Nephron progenitor cell (in vitro differentiated cells): Measurements from ENCODE around the gene KLHL35.
"Not testable (repeated sequence)": the region's sequence is repeated elsewhere in the genome, so short reads cannot be mapped to it uniquely, and the experiment has no call there.

Experiments
- DNase-seq: peaks from one replicate; pipeline ENCODE4 v3.0.0; 2021
- H3K27ac Mint-ChIP-seq: 2 replicates; pipeline ENCODE4 v1.8.0; 2021; ENCODE audit warnings: mild to moderate bottlenecking, moderate library complexity, mixed read lengths
- H3K27me3 Mint-ChIP-seq: 2 replicates; pipeline ENCODE4 v1.8.0; 2021; ENCODE audit warnings: mild to moderate bottlenecking, low read depth, mixed read lengths; ENCODE audit not compliant: poor library complexity
- H3K36me3 Mint-ChIP-seq: 2 replicates; pipeline ENCODE4 v1.8.0; 2021; ENCODE audit warnings: low read depth, mixed read lengths
- H3K4me1 Mint-ChIP-seq: 2 replicates; pipeline ENCODE4 v1.8.0; 2021; ENCODE audit warnings: mixed read lengths
- H3K4me3 Mint-ChIP-seq: 2 replicates; pipeline ENCODE4 v1.8.0; 2021; ENCODE audit warnings: mild to moderate bottlenecking, moderate library complexity, mixed read lengths
- H3K9me3 Mint-ChIP-seq: 2 replicates; pipeline ENCODE4 v1.8.0; 2021; ENCODE audit warnings: mild to moderate bottlenecking, moderate library complexity, mixed read lengths
- TF ChIP-seq, protein P1 (sequence below): fragments of 200-600 bp; sonication (generic); IDR thresholded peaks from 2 replicates; pipeline ENCODE4 v1.5.0; 2021; ENCODE audit warnings: antibody characterized with exemption

Gene KLHL35

DNA sequence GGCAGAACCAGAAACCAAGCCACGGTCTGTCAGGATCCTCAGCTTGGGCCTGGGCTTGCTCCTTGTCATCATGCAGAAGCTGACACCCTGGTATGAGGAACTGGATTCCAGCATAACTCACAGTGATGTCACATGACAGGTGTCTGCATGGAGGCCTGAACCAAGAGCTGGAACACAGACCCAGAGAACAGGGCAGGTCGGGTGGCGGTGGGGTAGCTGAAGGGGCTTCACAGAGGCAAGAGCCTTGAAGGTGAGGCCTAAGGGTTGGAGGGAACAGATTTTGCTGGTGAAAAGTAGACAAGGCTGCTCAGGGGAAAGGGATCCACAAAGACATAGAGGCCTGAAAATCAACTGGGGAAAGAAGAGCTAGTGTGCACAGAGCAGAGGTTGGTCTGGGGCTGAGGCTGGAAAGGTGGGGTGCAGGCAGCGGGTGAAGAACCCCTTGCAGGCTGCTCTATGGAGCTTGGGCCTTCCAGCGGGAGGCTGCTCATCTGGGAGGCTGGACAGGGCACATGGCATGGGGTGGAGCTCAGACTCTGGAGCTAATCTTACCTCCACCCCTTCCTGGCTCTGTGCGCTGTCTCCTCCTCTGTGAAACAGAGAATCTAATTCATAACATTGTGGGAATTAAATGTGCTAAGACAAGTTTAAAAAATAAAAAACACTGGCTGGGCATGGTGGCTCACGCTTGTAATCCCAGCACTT lies 52.1 kb downstream of the KLHL35 start:
- peaks cover 12% of the 10 kb centered on the region for H3K4me1 Mint-ChIP-seq
- no peak for DNase-seq
- TF ChIP-seq, protein P1, sequence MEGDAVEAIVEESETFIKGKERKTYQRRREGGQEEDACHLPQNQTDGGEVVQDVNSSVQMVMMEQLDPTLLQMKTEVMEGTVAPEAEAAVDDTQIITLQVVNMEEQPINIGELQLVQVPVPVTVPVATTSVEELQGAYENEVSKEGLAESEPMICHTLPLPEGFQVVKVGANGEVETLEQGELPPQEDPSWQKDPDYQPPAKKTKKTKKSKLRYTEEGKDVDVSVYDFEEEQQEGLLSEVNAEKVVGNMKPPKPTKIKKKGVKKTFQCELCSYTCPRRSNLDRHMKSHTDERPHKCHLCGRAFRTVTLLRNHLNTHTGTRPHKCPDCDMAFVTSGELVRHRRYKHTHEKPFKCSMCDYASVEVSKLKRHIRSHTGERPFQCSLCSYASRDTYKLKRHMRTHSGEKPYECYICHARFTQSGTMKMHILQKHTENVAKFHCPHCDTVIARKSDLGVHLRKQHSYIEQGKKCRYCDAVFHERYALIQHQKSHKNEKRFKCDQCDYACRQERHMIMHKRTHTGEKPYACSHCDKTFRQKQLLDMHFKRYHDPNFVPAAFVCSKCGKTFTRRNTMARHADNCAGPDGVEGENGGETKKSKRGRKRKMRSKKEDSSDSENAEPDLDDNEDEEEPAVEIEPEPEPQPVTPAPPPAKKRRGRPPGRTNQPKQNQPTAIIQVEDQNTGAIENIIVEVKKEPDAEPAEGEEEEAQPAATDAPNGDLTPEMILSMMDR: no peak
- H3K27ac Mint-ChIP-seq: peak overlapping the region; percentile 46
- H3K4me3 Mint-ChIP-seq: no peak overlapping the region
- H3K9me3 Mint-ChIP-seq: no peaks in the 10 kb centered on the region
- peaks cover 27% of the 10 kb centered on the region for H3K27me3 Mint-ChIP-seq
- H3K36me3 Mint-ChIP-seq: no peaks in the 10 kb centered on the region

- Mint-ChIP-seq H3K27me3 (peaks cover 29% of the 10 kb centered on the region), H3K36me3 (no peaks in the 10 kb centered on the region), H3K27ac (no peak overlapping the region), H3K4me3 (no peak overlapping the region), H3K9me3 (no peaks in the 10 kb centered on the region), H3K4me1 (peaks cover 12% of the 10 kb centered on the region)
- TF ChIP-seq, protein P1: no peak
- DNase-seq: no peak
These were observed 52.8 kb downstream of the KLHL35 start for GRCh38 chr11:75380245-75380644.

GRCh38 chr11:75378776-75379175 lies 54.2 kb downstream of the KLHL35 start:
- H3K9me3 Mint-ChIP-seq, H3K4me1 Mint-ChIP-seq, H3K27ac Mint-ChIP-seq, H3K36me3 Mint-ChIP-seq, DNase-seq, H3K4me3 Mint-ChIP-seq: not testable (repeated sequence)
- H3K27me3 Mint-ChIP-seq: peaks cover 16% of the 10 kb centered on the region

DNA sequence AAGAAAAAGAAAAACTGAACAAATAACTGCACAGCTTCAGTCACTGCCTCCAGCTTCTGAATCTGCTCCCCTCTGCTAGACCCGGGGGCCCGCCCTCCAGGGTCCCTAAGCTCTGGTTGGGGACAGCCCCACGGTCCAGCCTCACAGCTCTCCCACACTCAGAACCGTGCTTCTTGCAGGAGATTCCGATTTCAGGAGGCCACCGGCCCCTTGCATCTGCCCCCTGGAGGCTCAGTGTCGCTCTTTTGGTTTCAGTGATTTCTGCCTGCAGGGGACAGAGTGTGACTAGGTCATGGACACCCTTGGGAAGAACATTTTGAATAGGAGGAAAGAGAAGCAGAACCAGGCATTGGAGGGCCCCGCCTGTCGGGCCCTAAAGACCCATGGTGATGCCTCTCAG lies 56.8 kb downstream of the KLHL35 start:
- no peak for DNase-seq
- Mint-ChIP-seq H3K9me3 (no peaks in the 10 kb centered on the region), H3K36me3 (no peaks in the 10 kb centered on the region), H3K27ac (no peak overlapping the region), H3K4me1 (peaks cover 7% of the 10 kb centered on the region), H3K4me3 (no peak overlapping the region), H3K27me3 (peaks cover 23% of the 10 kb centered on the region)
- TF ChIP-seq, protein P1: no peak

GRCh38 chr11:75375626-75376025 lies 57.4 kb downstream of the KLHL35 start:
- no peak for DNase-seq
- Mint-ChIP-seq H3K9me3 (no peaks in the 10 kb centered on the region), H3K36me3 (no peaks in the 10 kb centered on the region), H3K4me1 (peaks cover 7% of the 10 kb centered on the region), H3K27me3 (peaks cover 23% of the 10 kb centered on the region), H3K27ac (peak overlapping the region; percentile 82), H3K4me3 (no peak overlapping the region)
- TF ChIP-seq, protein P1: no peak

- H3K27me3 Mint-ChIP-seq: peaks cover 28% of the 10 kb centered on the region
- H3K27ac Mint-ChIP-seq: no peak overlapping the region
- TF ChIP-seq, protein P1: no peak
- H3K36me3 Mint-ChIP-seq: no peaks in the 10 kb centered on the region
- no peak for DNase-seq
- peaks cover 7% of the 10 kb centered on the region for H3K4me1 Mint-ChIP-seq
- peaks cover 5% of the 10 kb centered on the region for H3K9me3 Mint-ChIP-seq
- no peak overlapping the region for H3K4me3 Mint-ChIP-seq
These were observed 58.4 kb downstream of the KLHL35 start for GRCh38 chr11:75374646-75375045.
